Caki2 (cell line): ENCODE results near the gene FAM193B. TPM values are rescaled to one million over a fixed set of nuclear protein-coding genes. Genes with fewer than 3 reads are reported as not detected.
"Not testable (repeated sequence)": the region's sequence is repeated elsewhere in the genome, so short reads cannot be mapped to it uniquely, and the experiment has no call there.

Experiments used
- DNase-seq: peaks from one replicate; pipeline ENCODE4 v3.0.0-alpha.2; 2015; ENCODE audit warnings: low read depth
- in situ Hi-C: cut with HindIII; loops from 2 replicates; pipeline ENCODE4 v1.10.0; 2016; ENCODE audit warnings: low sequenced_read_pairs, low pct_unique_long_range_greater_than_20kb, mixed read lengths
- total RNA-seq: library from RNA; depleted of rRNA; stranded (reverse); fragments of >200 nt; shearing (Covaris generic); gene quantifications from 2 replicates; pipeline ENCODE4 v1.2.3, GENCODE V29; 2014; ENCODE audit warnings: low replicate concordance

FAM193B gene
- total RNA-seq, 1 experiment from 2014 or later, result 29.2 TPM

GRCh38 chr5:177591690-177592009, 37.3 kb upstream of the FAM193B start:
- in situ Hi-C loops, result no loop called here

GRCh38 chr5:177590406-177590805, 36.0 kb upstream of the FAM193B start:
- no peak for DNase-seq
- in situ Hi-C loops, result no loop called here

More at GRCh38 chr5:177591690-177592009, 37.3 kb upstream of the FAM193B start:
- DNase-seq, result no peak

- DNase-seq, result no peak
- in situ Hi-C loops, result no loop called here
Observed at GRCh38 chr5:177588413-177588909, 34.1 kb upstream of the FAM193B start.

GRCh38 chr5:177578316-177578715, 24.0 kb upstream of the FAM193B start:
- DNase-seq, result no peak
- in situ Hi-C loops, result no loop called here

GRCh38 chr5:177576169-177576568, 21.8 kb upstream of the FAM193B start:
- no peak for DNase-seq
- in situ Hi-C loops, result no loop called here

- no peak for DNase-seq
- in situ Hi-C loops, result no loop called here
Observed at GRCh38 chr5:177575488-177575887, 21.1 kb upstream of the FAM193B start.

GRCh38 chr5:177569894-177570293, 15.5 kb upstream of the FAM193B start:
- in situ Hi-C loops, result no loop called here
- no peak for DNase-seq

- DNase-seq, result no peak
Observed at GRCh38 chr5:177568326-177568725, 14.0 kb upstream of the FAM193B start.

GRCh38 chr5:177565046-177565445, 10.7 kb upstream of the FAM193B start:
- in situ Hi-C loops, result no loop called here
- no peak for DNase-seq

More at GRCh38 chr5:177568326-177568725, 14.0 kb upstream of the FAM193B start:
- in situ Hi-C loops, result no loop called here

GRCh38 chr5:177559446-177559941, 5.1 kb upstream of the FAM193B start:
- DNase-seq, result not testable (repeated sequence)

GRCh38 chr5:177557796-177558195, 3.4 kb upstream of the FAM193B start:
- in situ Hi-C loops, result no loop called here
- DNase-seq, result no peak

More at GRCh38 chr5:177559446-177559941, 5.1 kb upstream of the FAM193B start:
- in situ Hi-C loops, result not testable (repeated sequence)

GRCh38 chr5:177557041-177557647, 2.8 kb upstream of the FAM193B start:
- in situ Hi-C loops, result no loop called here
- DNase-seq, result peak; percentile 23

- in situ Hi-C loops, result no loop called here
- no peak for DNase-seq
Observed at GRCh38 chr5:177555665-177556064, 1.3 kb upstream of the FAM193B start.

GRCh38 chr5:177555228-177555627, 865 bp upstream of the FAM193B start:
- DNase-seq, result no peak
- in situ Hi-C loops, result no loop called here

GRCh38 chr5:177553671-177554429, 513 bp downstream of the FAM193B start:
- DNase-seq, result peak; percentile 21
- in situ Hi-C loops, result no loop called here

- DNase-seq, result no peak
- in situ Hi-C loops, result no loop called here
Observed at GRCh38 chr5:177552839-177553455, 1.4 kb downstream of the FAM193B start.

GRCh38 chr5:177550122-177550521, 4.2 kb downstream of the FAM193B start:
- DNase-seq, result no peak
- in situ Hi-C loops, result no loop called here

- in situ Hi-C loops, result no loop called here
- no peak for DNase-seq
Observed at GRCh38 chr5:177548495-177548894, 5.9 kb downstream of the FAM193B start.

- in situ Hi-C loops, result no loop called here
- DNase-seq, result no peak
Observed at GRCh38 chr5:177547736-177548135, 6.6 kb downstream of the FAM193B start.
